ENCODE measurements around the gene ACTL10.
"Not testable (repeated sequence)": the region's sequence is repeated elsewhere in the genome, so short reads cannot be mapped to it uniquely, and the experiment has no call there.

Gene ACTL10

GRCh38 chr20:33666293-33667244 lies at the start of gene ACTL10:
TSS of gene ACTL10 (plus strand) at chr20:33666943. CDS start at chr20:33667498, 555 bp downstream.
- peak; percentile 77 to 85 for DNase-seq (ENCODE audit: low read depth in 2 of 2)

GRCh38 chr20:33621717-33622400 lies 44.9 kb upstream of the ACTL10 start:
- no peak for DNase-seq (ENCODE audit: low read depth in 2 of 2)

- DNase-seq (ENCODE audit: low read depth in 2 of 2): no peak
Measured at GRCh38 chr20:33622705-33623365, 43.9 kb upstream of the ACTL10 start.

- DNase-seq (ENCODE audit: low read depth in 2 of 2): no peak
Measured at GRCh38 chr20:33624399-33624798, 42.3 kb upstream of the ACTL10 start.

GRCh38 chr20:33626190-33626589 lies 40.6 kb upstream of the ACTL10 start:
- no peak for DNase-seq (ENCODE audit: low read depth in 2 of 2)

GRCh38 chr20:33627577-33628216 lies 39.0 kb upstream of the ACTL10 start:
- no peak for DNase-seq (ENCODE audit: low read depth in 2 of 2)

GRCh38 chr20:33629533-33629932 lies 37.2 kb upstream of the ACTL10 start:
- DNase-seq (ENCODE audit: low read depth in 2 of 2): no peak

GRCh38 chr20:33629979-33630378 lies 36.8 kb upstream of the ACTL10 start:
- no peak for DNase-seq (ENCODE audit: low read depth in 2 of 2)

- no peak for DNase-seq (ENCODE audit: low read depth in 2 of 2)
Measured at GRCh38 chr20:33630507-33630906, 36.2 kb upstream of the ACTL10 start.

- not testable (repeated sequence) for DNase-seq (ENCODE audit: low read depth in 2 of 2)
Measured at GRCh38 chr20:33631910-33632309, 34.8 kb upstream of the ACTL10 start.

GRCh38 chr20:33635341-33635740 lies 31.4 kb upstream of the ACTL10 start:
- DNase-seq (ENCODE audit: low read depth in 2 of 2): no peak

GRCh38 chr20:33636776-33637175 lies 30.0 kb upstream of the ACTL10 start:
- DNase-seq (ENCODE audit: low read depth in 2 of 2): no peak

GRCh38 chr20:33640287-33640686 lies 26.5 kb upstream of the ACTL10 start:
- no peak for DNase-seq (ENCODE audit: low read depth in 2 of 2)

- no peak for DNase-seq (ENCODE audit: low read depth in 2 of 2)
Measured at GRCh38 chr20:33644313-33645071, 22.3 kb upstream of the ACTL10 start.

- no peak for DNase-seq (ENCODE audit: low read depth in 2 of 2)
Measured at GRCh38 chr20:33645072-33645358, 21.7 kb upstream of the ACTL10 start.

GRCh38 chr20:33645396-33645795 lies 21.3 kb upstream of the ACTL10 start:
- no peak for DNase-seq (ENCODE audit: low read depth in 2 of 2)

GRCh38 chr20:33646191-33646590 lies 20.6 kb upstream of the ACTL10 start:
- no peak for DNase-seq (ENCODE audit: low read depth in 2 of 2)

GRCh38 chr20:33646959-33647602 lies 19.7 kb upstream of the ACTL10 start:
- DNase-seq (ENCODE audit: low read depth in 2 of 2): not testable (repeated sequence)

- no peak for DNase-seq (ENCODE audit: low read depth in 2 of 2)
Measured at GRCh38 chr20:33647603-33648395, 18.9 kb upstream of the ACTL10 start.
